Left ventricle myocardium inferior (tissue), 1 donor: ENCODE data around the gene ZNF316. TPM values are rescaled to one million over a fixed set of nuclear protein-coding genes. Genes with fewer than 3 reads are reported as not detected.

Experiments
- DNase-seq: peaks from one replicate; pipeline ENCODE4 v3.0.0-alpha.2; 2020
- H3K27ac ChIP-seq: fragments of 200-600 bp; replicated peaks from 2 replicates; pipeline ENCODE4 v1.8.0; 2021
- H3K27me3 ChIP-seq: fragments of 200-600 bp; 2 replicates; pipeline ENCODE4 v1.8.0; 2021; ENCODE audit warnings: low read depth
- H3K36me3 ChIP-seq: fragments of 200-600 bp; 2 replicates; pipeline ENCODE4 v1.8.0; 2021
- H3K4me1 ChIP-seq: fragments of 200-600 bp; 2 replicates; pipeline ENCODE4 v1.8.0; 2021
- H3K4me3 ChIP-seq: fragments of 200-600 bp; 2 replicates; pipeline ENCODE4 v1.8.0; 2021; ENCODE audit warnings: mild to moderate bottlenecking, moderate library complexity
- H3K9me3 ChIP-seq: fragments of 200-600 bp; replicated peaks from 2 replicates; pipeline ENCODE4 v1.8.0; 2021
- intact Hi-C: fragments of 100-400 bp; cut with micrococcal nuclease; formaldehyde crosslinking; loops from one replicate; pipeline ENCODE4 v1.11.0; 2022
- total RNA-seq: library from RNA; stranded (reverse); fragmentation: NEBNext Ultra II Directional; extraction: Animal tissue kit (Norgen Biotek cat#: 25700); gene quantifications from one replicate; pipeline ENCODE4 v1.2.1, GENCODE V29; 2021
- TF ChIP-seq, protein P1 (sequence below): fragments of 200-600 bp; IDR thresholded peaks from 2 replicates; pipeline ENCODE4 v1.8.0; 2021; ENCODE audit warnings: antibody characterized with exemption, mild to moderate bottlenecking, borderline replicate concordance
- donor health status: DM: no; HTN: yes; CAD: no; lungs with severe emphysema.

ZNF316 gene
- total RNA-seq, 1 donor from 2014 or later: 17.7 TPM

DNA sequence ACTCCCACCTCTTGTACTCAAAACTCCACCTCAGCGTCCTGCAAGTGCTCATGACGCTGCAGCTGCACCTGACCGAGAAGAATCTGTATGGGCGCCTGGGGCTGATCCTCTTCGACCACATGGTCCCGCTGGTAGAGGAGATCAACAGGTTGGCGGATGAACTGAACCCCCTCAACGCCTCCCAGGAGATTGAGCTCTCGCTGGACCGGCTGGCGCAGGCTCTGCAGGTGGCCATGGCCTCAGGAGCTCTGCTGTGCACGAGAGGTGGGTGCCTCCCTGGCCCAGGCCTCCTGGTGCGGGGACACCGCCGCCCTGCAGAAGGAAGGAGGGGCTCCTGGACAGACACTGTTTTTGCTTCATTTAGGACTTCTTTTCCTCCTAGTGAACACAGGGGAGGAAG, 37.0 kb upstream of the ZNF316 start:
- TF ChIP-seq, protein P1, sequence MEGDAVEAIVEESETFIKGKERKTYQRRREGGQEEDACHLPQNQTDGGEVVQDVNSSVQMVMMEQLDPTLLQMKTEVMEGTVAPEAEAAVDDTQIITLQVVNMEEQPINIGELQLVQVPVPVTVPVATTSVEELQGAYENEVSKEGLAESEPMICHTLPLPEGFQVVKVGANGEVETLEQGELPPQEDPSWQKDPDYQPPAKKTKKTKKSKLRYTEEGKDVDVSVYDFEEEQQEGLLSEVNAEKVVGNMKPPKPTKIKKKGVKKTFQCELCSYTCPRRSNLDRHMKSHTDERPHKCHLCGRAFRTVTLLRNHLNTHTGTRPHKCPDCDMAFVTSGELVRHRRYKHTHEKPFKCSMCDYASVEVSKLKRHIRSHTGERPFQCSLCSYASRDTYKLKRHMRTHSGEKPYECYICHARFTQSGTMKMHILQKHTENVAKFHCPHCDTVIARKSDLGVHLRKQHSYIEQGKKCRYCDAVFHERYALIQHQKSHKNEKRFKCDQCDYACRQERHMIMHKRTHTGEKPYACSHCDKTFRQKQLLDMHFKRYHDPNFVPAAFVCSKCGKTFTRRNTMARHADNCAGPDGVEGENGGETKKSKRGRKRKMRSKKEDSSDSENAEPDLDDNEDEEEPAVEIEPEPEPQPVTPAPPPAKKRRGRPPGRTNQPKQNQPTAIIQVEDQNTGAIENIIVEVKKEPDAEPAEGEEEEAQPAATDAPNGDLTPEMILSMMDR: no peak
- intact Hi-C loops: no loop called here
- H3K27ac ChIP-seq: no peak overlapping the region
- peaks cover 97% of the 10 kb centered on the region for H3K36me3 ChIP-seq
- H3K4me3 ChIP-seq: no peak overlapping the region
- no peaks in the 10 kb centered on the region for H3K27me3 ChIP-seq
- H3K4me1 ChIP-seq: no peaks in the 10 kb centered on the region
- no peaks in the 10 kb centered on the region for H3K9me3 ChIP-seq
- no peak for DNase-seq

DNA sequence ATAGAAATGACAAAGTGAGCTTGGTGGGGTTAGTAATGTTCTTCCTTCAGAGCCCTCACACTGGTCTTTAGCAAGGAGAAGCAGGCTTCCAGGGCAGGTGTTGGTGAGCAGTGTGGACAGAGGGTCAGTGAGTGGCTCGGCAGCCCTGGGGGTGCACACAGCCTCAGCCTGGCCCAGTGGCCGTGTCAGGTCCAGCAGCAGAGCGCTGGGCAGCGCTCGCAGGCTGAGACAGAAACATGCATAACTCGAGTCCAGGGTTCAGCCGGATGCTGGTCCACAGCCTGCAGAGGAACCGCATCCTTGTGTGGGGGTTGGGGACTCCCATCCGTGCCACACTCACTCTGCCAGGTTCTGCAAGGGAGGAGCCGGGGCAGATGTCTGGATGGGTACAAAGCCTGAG, 32.7 kb upstream of the ZNF316 start:
- Histone ChIP-seq H3K27ac (no peak overlapping the region), H3K27me3 (no peaks in the 10 kb centered on the region), H3K4me1 (no peaks in the 10 kb centered on the region), H3K36me3 (peaks cover 86% of the 10 kb centered on the region), H3K9me3 (no peaks in the 10 kb centered on the region), H3K4me3 (no peak overlapping the region)
- no peak for DNase-seq
- intact Hi-C loops: no loop called here
- TF ChIP-seq, protein P1: no peak

DNA sequence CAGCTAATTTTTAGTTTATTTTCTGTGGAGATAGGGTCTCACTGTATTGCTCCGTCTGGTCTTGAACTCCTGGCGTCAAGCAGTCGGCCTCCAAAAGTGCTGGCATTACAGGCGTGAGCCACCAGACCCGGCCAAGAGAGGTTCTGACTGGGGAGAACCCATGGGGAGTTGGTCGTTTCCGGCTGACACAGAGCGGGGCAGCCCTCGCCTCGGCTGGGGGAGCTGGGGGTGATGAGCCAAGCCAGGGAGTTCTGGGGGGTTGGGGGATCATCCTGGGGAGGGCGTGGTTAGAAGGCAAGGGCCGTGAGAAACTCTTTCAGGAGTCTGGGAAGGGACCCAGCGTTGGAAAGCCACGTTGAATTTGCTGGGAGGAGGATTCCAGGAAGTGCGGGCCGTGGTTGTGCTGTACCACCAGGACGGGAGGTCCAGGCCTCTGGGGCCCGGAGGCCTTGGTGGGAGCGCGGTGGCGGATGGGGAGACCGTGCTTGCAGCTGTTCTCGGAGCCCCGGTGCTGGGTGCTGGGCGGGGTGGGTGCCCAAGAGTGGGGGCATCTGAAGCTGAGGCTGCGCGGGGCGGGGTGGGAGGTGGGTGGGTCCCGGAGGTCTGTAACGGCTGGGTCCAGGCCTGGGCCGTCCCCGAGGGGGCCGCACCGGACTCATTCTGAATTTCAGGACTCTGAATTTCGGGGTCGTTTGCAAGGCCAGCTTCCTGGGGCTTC, 30.1 kb upstream of the ZNF316 start:
- intact Hi-C loops: no loop called here
- Histone ChIP-seq H3K4me3 (no peak overlapping the region), H3K27me3 (no peaks in the 10 kb centered on the region), H3K27ac (no peak overlapping the region), H3K36me3 (peaks cover 60% of the 10 kb centered on the region), H3K4me1 (no peaks in the 10 kb centered on the region), H3K9me3 (no peaks in the 10 kb centered on the region)
- TF ChIP-seq, protein P1: no peak
- no peak for DNase-seq

DNA sequence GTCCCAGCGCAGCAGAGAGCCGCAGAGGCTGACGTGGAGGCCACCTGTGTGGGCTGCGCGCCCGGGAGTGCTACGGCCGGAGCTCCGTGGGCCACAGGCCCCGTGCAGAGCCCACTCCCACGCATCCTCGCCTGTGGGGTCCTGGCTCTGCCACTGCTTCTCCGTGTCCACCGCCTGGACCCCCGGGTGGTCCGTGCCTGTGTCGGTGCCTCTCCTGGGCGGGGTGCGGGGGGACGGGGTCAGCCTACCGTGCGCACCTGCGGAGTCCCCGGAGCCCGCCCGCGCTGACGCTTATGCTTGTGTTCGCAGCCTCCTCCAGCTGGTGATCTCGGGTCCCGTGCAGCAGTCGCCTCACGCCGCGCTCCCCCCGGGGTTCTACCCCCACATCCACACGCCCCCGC, 29.5 kb upstream of the ZNF316 start:
- H3K9me3 ChIP-seq: no peaks in the 10 kb centered on the region
- no peak overlapping the region for H3K27ac ChIP-seq
- no peaks in the 10 kb centered on the region for H3K4me1 ChIP-seq
- H3K27me3 ChIP-seq: no peaks in the 10 kb centered on the region
- H3K36me3 ChIP-seq: peaks cover 54% of the 10 kb centered on the region
- TF ChIP-seq, protein P1: no peak
- no peak for DNase-seq
- no peak overlapping the region for H3K4me3 ChIP-seq
- intact Hi-C loops: no loop called here

DNA sequence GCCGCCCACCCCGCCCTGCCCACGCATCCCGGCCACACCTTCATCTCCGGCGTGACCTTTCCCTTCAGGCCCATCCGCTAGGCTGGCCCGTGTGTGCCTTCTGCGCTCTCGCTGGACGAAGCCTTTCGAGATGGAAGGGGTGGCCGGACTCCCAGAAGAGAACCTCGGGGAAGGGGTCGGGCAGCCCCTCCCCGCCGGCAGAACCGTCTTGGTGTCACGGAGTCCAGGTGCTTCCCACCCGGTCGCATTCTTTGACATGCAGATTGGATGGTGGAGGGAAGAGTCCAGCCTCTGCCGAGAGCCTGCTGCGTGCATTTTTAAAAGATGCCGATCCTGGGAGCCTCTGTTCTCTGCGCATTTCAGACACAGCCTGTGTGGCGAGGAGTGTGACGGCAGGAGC, 29.0 kb upstream of the ZNF316 start:
- DNase-seq: no peak

More for the DNA sequence above, 29.0 kb upstream of the ZNF316 start:
- no peaks in the 10 kb centered on the region for H3K4me1 ChIP-seq
- peaks cover 49% of the 10 kb centered on the region for H3K36me3 ChIP-seq
- no peaks in the 10 kb centered on the region for H3K9me3 ChIP-seq
- H3K27ac ChIP-seq: no peak overlapping the region
- TF ChIP-seq, protein P1: no peak
- H3K27me3 ChIP-seq: no peaks in the 10 kb centered on the region
- H3K4me3 ChIP-seq: no peak overlapping the region
- intact Hi-C loops: no loop called here
